ENCODE data around the gene CBR4. TPM values are rescaled to one million over a fixed set of nuclear protein-coding genes. Genes with fewer than 3 reads are reported as not detected.
"Not testable (repeated sequence)": the region's sequence is repeated elsewhere in the genome, so short reads cannot be mapped to it uniquely, and the experiment has no call there.

Gene CBR4
- total RNA-seq, 2 experiments from 2014 or later = 14.4 to 23.7 TPM

GRCh38 chr4:169009286-169010124, 550 bp downstream of the CBR4 start:
- Mint-ChIP-seq H3K27ac (peak overlapping the region; percentile 87), H3K36me3 (ENCODE audit: low read depth) (peaks cover 7% of the 10 kb centered on the region), H3K4me1 (peaks cover 26% of the 10 kb centered on the region), H3K9me3 (ENCODE audit: low read depth) (no peaks in the 10 kb centered on the region), H3K27me3 (no peaks in the 10 kb centered on the region), H3K4me3 (peak overlapping the region; percentile 84)
- ChIA-PET POLR2A (interaction anchor here (0.7 kb wide), 1 partner anchor 483 kb away, joined by 5 read pairs; no protein-coding TSS in a partner anchor), CTCF (interaction anchor here (0.5 to 1.7 kb wide), 15 partner anchors 9 to 692 kb away, joined by 3 to 9 read pairs (median 3); no protein-coding TSS in a partner anchor)
- intact Hi-C loops (cut with DNase I, micrococcal nuclease) = loop anchor here (1.0 to 10.0 kb wide), 14 partner anchors 87 to 1018 kb away; partner anchors contain the start of genes NEK1 (in 2 of the 2), SH3RF1 (in 2 of the 2), DDX60 (in 1 of the 2) and HPF1 (in 1 of the 2)
- peak; percentile 75 for DNase-seq
- ATAC-seq = peak; percentile 43

DNA sequence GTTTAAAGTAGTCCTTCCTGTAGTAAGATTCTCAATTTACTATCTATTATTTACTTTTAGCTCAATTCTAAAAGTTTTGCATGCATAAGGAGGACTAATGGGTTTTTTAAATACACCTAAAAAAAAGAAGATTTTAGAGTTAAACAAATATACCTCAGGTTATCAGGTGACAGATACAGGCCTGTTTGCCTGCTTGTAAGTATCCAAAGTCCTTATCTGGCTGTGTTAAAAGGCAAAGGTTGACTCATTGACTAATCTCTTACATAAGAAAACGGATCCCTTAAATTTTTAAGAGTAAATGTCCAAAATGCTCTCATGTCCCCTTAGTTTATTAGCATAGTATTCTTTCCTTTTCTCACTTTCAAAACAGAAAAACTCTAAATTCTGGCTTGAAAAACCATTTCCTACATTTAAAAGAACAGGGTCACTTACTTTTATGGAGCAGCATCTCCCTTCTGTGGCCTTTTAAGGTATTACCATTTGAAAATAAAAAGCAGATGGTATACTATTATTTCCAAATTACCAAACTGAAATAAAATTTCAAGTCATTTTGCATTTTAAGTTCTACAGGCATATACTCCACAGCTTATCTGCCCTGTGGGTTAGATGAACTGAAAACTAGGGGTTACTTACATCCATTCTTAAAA, 4.5 kb downstream of the CBR4 start:
- Mint-ChIP-seq H3K36me3 (ENCODE audit: low read depth) (peaks cover 36% of the 10 kb centered on the region), H3K27me3 (no peaks in the 10 kb centered on the region), H3K4me3 (no peak overlapping the region), H3K9me3 (ENCODE audit: low read depth) (no peaks in the 10 kb centered on the region), H3K27ac (no peak overlapping the region), H3K4me1 (peaks cover 23% of the 10 kb centered on the region)
- POLR2A ChIA-PET = no interaction called here
- no peak for ATAC-seq
- CTCF ChIA-PET = interaction anchor here (1.0 to 1.2 kb wide), 3 partner anchors 8 to 488 kb away, joined by 3 to 5 read pairs (median 3); no protein-coding TSS in a partner anchor
- DNase-seq = no peak
- intact Hi-C loops (cut with DNase I, micrococcal nuclease) = loop anchor here (2.0 to 10.0 kb wide), 5 partner anchors 83 to 607 kb away; partner anchors contain the start of genes NEK1 (in 1 of the 2) and SH3RF1 (in 1 of the 2)

GRCh38 chr4:169000315-169000714, 9.7 kb downstream of the CBR4 start:
- ATAC-seq (no peak), DNase-seq (no peak)
- intact Hi-C loops (cut with DNase I, micrococcal nuclease) = loop anchor here (10.0 kb wide), 2 partner anchors 274 to 564 kb away; partner anchors contain the start of gene SH3RF1 (in 1 of the 2)
- CTCF ChIA-PET = interaction anchor here (0.5 to 2.1 kb wide), 3 partner anchors 8 to 102 kb away, joined by 3 to 9 read pairs (median 4); partner anchors contain the start of gene CBR4
- POLR2A ChIA-PET = interaction anchor here (0.6 kb wide), 1 partner anchor 10 kb away, joined by 3 read pairs; the partner anchor contains the start of gene CBR4
- Mint-ChIP-seq H3K4me1 (peaks cover 4% of the 10 kb centered on the region), H3K4me3 (no peak overlapping the region), H3K36me3 (ENCODE audit: low read depth) (peaks cover 46% of the 10 kb centered on the region), H3K27ac (no peak overlapping the region), H3K27me3 (no peaks in the 10 kb centered on the region), H3K9me3 (ENCODE audit: low read depth) (no peaks in the 10 kb centered on the region)

DNA sequence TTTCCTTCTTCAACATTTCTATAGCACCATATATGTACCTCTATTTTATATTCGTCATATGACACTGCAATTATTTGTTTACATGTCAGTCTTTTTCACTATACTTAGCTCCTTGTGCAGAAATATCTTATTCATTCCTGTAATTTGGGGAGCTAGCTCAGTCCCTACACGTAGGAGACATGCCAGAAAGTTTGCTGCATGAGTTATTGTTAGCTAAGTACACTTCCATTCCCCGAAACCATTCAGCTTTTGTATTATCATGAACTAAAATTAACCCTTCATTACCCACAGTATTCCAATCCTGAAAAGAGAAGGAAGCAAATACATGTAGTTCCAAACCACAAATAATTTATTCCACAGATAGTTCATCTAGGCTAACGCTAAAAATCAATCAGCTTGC, 10.2 kb downstream of the CBR4 start:
- no peaks in the 10 kb centered on the region for H3K27me3 Mint-ChIP-seq
- intact Hi-C loops (cut with DNase I, micrococcal nuclease) = loop anchor here (10.0 kb wide), 2 partner anchors 275 to 565 kb away; partner anchors contain the start of gene SH3RF1 (in 1 of the 2)
- DNase-seq = no peak
- peaks cover 44% of the 10 kb centered on the region for H3K36me3 Mint-ChIP-seq (ENCODE audit: low read depth)
- ChIA-PET POLR2A (no interaction called here), CTCF (interaction anchor here (0.6 to 2.1 kb wide), 4 partner anchors 9 to 25 kb away, joined by 3 to 9 read pairs (median 6); partner anchors contain the start of gene CBR4)
- H3K4me3 Mint-ChIP-seq = no peak overlapping the region
- H3K4me1 Mint-ChIP-seq = peaks cover 4% of the 10 kb centered on the region
- H3K27ac Mint-ChIP-seq = no peak overlapping the region
- H3K9me3 Mint-ChIP-seq (ENCODE audit: low read depth) = no peaks in the 10 kb centered on the region
- no peak for ATAC-seq

DNA sequence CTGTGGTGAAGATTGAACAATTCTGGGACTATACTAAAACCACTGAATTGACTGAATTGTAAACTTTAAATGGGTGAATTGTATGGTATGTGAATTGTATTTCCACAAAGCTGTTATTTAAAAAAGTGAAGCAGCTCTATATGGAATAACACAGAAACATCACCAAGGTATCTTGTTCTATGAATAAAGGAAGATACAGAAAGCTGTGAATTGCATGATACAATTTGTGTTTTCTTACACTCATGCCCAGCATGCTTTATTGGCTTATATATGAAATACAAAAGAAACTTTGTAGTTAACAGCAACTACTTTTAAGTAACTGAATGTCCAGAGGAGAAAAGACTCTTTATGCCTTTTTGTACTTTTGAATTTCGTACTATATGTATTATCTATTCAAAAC, 11.5 kb downstream of the CBR4 start:
- intact Hi-C loops (cut with DNase I, micrococcal nuclease) = no loop called here
- Mint-ChIP-seq H3K9me3 (ENCODE audit: low read depth) (no peaks in the 10 kb centered on the region), H3K4me1 (peaks cover 1% of the 10 kb centered on the region), H3K27me3 (no peaks in the 10 kb centered on the region), H3K4me3 (no peak overlapping the region), H3K27ac (no peak overlapping the region), H3K36me3 (ENCODE audit: low read depth) (peaks cover 36% of the 10 kb centered on the region)
- CTCF ChIA-PET = interaction anchor here (1.9 kb wide), 1 partner anchor 11 kb away, joined by 9 read pairs; the partner anchor contains the start of gene CBR4
- DNase-seq = no peak
- no peak for ATAC-seq
- POLR2A ChIA-PET = no interaction called here

DNA sequence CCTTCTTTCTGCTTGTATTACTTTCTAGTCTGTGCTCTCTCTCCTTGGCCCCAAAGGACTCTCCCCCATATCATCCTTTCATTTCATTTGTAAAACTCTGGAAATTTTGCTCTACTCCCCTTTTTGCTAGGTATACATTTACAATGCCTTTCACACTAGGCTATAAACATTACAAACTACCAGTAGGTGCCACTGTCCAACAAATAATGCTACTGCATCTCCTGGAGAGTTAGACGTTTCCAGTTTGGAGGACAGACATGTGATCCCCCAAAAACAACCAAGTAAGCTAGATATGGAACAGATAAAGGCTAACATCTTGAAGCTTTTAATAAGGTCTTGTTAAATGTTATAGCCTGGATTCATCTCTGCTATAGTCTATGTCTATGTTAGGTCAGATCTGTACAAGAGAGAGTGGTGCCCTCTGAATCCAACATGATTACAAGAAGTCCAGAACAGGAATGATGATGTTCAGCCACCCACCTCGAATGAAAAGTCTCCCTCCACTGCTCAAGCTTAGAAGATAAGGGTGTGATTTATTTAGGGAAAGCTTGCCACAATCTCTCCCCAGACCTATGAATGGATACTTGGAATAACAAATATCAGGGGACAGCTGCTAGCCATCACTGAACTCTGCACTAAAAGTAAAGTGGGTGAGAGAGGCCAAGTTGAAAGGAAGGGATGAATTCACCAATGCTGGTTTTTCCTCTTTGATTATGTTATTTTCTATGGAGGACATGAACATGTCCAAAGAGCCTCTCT, 14.3 kb downstream of the CBR4 start:
- H3K27me3 Mint-ChIP-seq = no peaks in the 10 kb centered on the region
- DNase-seq = no peak
- ChIA-PET CTCF (interaction anchor here (1.1 kb wide), 1 partner anchor 15 kb away, joined by 3 read pairs; the partner anchor contains the start of gene CBR4), POLR2A (no interaction called here)
- H3K4me3 Mint-ChIP-seq = no peak overlapping the region
- intact Hi-C loops (cut with DNase I, micrococcal nuclease) = no loop called here
- no peak overlapping the region for H3K27ac Mint-ChIP-seq
- H3K4me1 Mint-ChIP-seq = peaks cover 1% of the 10 kb centered on the region
- ATAC-seq = no peak
- peaks cover 21% of the 10 kb centered on the region for H3K36me3 Mint-ChIP-seq (ENCODE audit: low read depth)
- no peaks in the 10 kb centered on the region for H3K9me3 Mint-ChIP-seq (ENCODE audit: low read depth)

DNA sequence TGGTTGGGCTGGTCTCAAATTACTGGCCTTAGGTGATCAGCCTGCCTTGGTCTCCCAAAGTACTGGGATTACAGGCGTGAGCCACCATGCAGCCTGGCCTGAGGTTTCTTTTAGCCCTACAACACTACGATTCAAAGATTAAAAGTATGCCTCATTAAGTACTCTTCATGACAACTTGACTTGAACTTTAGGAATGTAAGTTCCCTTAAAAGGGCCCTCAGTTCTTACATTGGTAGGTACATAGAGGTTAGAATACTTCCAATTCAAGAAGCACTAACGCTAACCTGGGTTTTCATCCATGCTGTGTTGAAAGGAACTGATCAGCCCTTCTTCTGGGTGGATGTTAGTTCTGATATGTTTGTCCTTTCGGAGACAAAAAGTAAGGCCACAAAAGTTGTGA, 15.1 kb downstream of the CBR4 start:
- Mint-ChIP-seq H3K27me3 (no peaks in the 10 kb centered on the region), H3K4me3 (no peak overlapping the region), H3K9me3 (ENCODE audit: low read depth) (no peaks in the 10 kb centered on the region), H3K4me1 (peaks cover 1% of the 10 kb centered on the region), H3K36me3 (ENCODE audit: low read depth) (peaks cover 19% of the 10 kb centered on the region), H3K27ac (no peak overlapping the region)
- ChIA-PET POLR2A (no interaction called here), CTCF (no interaction called here)
- DNase-seq = no peak
- intact Hi-C loops (cut with DNase I, micrococcal nuclease) = no loop called here
- ATAC-seq = no peak

DNA sequence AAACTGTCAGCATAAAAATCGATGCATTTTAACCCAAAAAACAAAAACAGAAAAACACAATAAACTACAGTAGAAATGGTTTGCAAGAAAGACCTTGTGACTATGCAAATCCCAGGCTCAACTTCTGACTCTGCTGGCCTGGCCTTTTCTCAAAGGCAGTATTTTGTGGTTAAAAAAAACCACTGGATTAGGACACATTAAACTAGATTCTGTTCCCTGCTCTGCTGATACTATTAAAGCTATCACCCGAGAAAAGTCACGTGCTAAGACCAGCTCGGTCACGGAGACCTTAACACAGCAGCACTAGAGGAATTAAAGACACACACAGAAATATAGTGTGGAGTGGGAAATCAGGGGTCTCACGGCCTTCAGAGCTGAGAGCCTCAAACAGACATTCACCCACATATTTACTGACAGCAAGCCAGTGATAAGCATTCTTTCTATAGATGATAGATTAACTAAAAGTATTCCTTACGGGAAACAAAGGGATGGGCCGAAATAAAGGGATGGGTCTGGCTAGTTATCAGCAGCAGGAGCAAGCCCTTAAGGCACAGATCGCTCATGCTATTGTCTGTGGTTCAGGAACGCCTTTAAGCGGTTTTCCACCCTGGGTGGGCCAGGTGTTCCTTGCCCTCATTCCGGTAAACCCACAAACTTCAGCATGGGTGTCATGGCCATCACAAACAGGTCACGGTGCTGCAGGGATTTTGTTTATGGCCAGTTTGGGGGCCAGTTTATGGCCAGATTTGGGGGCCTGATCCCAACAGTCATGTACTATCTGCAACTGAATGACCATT, 16.1 kb downstream of the CBR4 start:
- H3K36me3 Mint-ChIP-seq (ENCODE audit: low read depth) = peaks cover 20% of the 10 kb centered on the region
- CTCF ChIA-PET = no interaction called here

GRCh38 chr4:168992952-168993482, 17.0 kb downstream of the CBR4 start:
- H3K27ac Mint-ChIP-seq; DNase-seq; CTCF ChIA-PET; intact Hi-C loops (cut with DNase I, micrococcal nuclease); H3K27me3 Mint-ChIP-seq; H3K4me3 Mint-ChIP-seq; H3K4me1 Mint-ChIP-seq; ATAC-seq; H3K9me3 Mint-ChIP-seq (ENCODE audit: low read depth): not testable (repeated sequence)
- POLR2A ChIA-PET = interaction anchor here (0.6 kb wide), 1 partner anchor 1005 kb away, joined by 3 read pairs; no protein-coding TSS in a partner anchor
- peaks cover 21% of the 10 kb centered on the region for H3K36me3 Mint-ChIP-seq (ENCODE audit: low read depth)

More for the DNA sequence above, 16.1 kb downstream of the CBR4 start:
- intact Hi-C loops (cut with DNase I, micrococcal nuclease) = no loop called here
- Mint-ChIP-seq H3K27ac (no peak overlapping the region), H3K9me3 (ENCODE audit: low read depth) (no peaks in the 10 kb centered on the region), H3K4me3 (no peak overlapping the region), H3K4me1 (no peaks in the 10 kb centered on the region), H3K27me3 (no peaks in the 10 kb centered on the region)
- POLR2A ChIA-PET = no interaction called here
- no peak for DNase-seq
- no peak for ATAC-seq

GRCh38 chr4:168981942-168982341, 28.1 kb downstream of the CBR4 start:
- Mint-ChIP-seq H3K27ac (no peak overlapping the region), H3K9me3 (ENCODE audit: low read depth) (peaks cover 18% of the 10 kb centered on the region), H3K4me1 (no peaks in the 10 kb centered on the region), H3K4me3 (no peak overlapping the region), H3K27me3 (no peaks in the 10 kb centered on the region), H3K36me3 (ENCODE audit: low read depth) (peaks cover 69% of the 10 kb centered on the region)
- intact Hi-C loops (cut with DNase I, micrococcal nuclease) = no loop called here
- ChIA-PET POLR2A (no interaction called here), CTCF (no interaction called here)
- ATAC-seq (no peak), DNase-seq (no peak)

Data from activated CD4-positive, alpha-beta T cell treated with anti-CD3 and anti-CD28 coated beads for 36 hours (primary cell).